Choroid plexus epithelial cell (primary cell): ENCODE results near the gene EPOP.
"Not testable (repeated sequence)": the region's sequence is repeated elsewhere in the genome, so short reads cannot be mapped to it uniquely, and the experiment has no call there.

ENCODE experiments used
- DNase-seq: peaks from one replicate; pipeline ENCODE4 v3.0.0-alpha.2; 2010; ENCODE audit warnings: low read depth
- H3K4me3 ChIP-seq: 2 replicates; pipeline ENCODE4 v1.5.1; 2011; ENCODE audit warnings: low read depth, mild to moderate bottlenecking, control low read depth, low read length, moderate library complexity
- CTCF ChIP-seq: conservative IDR thresholded peaks from 2 replicates; pipeline ENCODE4 v1.5.1; 2011; ENCODE audit warnings: low read depth, mild to moderate bottlenecking, control low read depth, inconsistent platforms, low read length, moderate library complexity

Gene EPOP

GRCh38 chr17:38656959-38657823 lies 17.6 kb downstream of the EPOP start:
- no peak overlapping the region for H3K4me3 ChIP-seq
- no peak for TF ChIP-seq CTCF
- no peak for DNase-seq

GRCh38 chr17:38654411-38655398 lies 20.1 kb downstream of the EPOP start:
- DNase-seq = no peak
- H3K4me3 ChIP-seq = no peak overlapping the region
- TF ChIP-seq CTCF = no peak

DNA sequence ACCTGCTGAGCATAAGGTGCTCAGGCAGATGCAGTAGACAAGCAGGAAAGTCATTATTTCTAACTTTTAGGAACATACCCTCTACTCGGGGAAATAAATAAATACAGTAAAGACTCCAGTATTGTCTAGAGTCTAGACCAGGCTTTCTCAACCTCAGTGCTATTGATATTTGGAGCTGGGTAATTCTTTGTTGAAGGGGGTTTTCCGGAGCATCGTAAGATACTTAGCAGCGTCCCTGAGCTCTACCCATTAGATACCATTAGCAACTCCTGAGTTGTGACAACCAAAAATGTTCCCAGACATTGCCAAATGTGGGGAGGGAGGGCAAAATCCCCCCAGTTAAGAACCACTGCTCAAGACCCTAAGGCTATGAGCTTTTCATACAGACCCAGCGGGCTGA lies 21.1 kb downstream of the EPOP start:
- TF ChIP-seq CTCF = no peak
- DNase-seq = no peak
- H3K4me3 ChIP-seq = no peak overlapping the region

DNA sequence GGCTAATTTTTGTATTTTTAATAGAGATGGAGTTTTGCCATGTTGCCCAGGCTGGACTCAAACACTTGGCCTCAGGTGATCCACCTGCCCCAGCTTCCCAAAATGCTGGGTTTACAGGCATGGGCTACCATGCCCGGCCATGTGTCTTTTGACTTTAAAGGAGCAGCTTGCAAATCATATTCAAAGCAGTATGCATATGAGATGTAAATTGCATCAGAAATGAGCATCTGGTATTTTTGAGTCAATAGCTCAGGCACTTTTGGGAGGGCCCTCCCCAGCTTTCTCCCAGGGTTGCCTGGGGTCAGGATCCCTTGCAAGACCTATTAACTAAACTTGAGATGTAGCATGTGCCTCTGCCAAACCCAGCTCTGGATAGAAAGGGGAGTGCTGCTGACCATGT lies 21.5 kb downstream of the EPOP start:
- H3K4me3 ChIP-seq = no peak overlapping the region
- TF ChIP-seq CTCF = no peak
- no peak for DNase-seq

DNA sequence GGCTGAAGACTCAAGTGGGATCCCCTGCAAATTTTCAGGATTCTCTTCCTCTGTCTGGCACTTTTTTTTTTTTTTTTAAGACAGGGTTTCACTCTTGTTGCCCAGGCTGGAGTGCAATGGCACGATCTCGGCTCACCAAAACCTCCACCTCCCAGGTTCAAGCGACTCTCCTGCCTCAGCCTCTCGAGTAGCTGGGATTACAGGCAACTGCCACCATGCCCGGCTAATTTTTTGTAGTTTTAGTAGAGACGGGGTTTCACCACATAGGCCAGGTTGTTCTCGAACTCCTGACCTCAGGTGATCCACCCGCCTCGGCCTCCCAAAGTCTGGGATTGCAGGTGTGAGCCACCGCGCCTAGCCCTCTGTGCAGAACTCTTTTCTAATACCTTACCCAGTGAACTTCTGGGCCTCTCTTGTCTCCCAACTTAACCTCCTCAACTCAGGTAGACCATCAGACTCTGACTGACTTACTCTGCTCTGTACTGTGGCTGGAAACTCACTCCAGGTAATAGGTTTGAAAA lies 24.0 kb downstream of the EPOP start:
- H3K4me3 ChIP-seq, DNase-seq: not testable (repeated sequence)

GRCh38 chr17:38637951-38638350 lies 36.8 kb downstream of the EPOP start:
- no peak overlapping the region for H3K4me3 ChIP-seq
- DNase-seq = no peak
- no peak for TF ChIP-seq CTCF

DNA sequence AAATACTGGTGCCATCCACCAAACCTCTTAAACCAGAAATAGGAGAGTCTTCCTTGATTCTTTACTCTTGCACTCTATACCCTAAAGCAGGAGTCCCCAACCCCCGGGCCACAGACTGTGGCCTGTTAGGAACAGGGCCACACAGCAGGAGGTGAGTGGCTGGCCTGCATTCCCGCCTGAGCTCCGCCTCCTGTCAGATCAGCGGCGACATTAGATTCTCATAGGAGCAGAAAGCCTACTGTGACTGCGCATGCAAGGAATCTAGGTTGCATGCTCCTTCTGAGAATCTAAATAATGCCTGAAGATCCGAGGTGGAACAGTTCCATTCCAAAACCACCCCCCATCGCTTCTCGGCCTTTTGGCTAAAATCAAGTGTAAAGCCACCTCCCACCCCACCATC lies 38.7 kb downstream of the EPOP start:
- TF ChIP-seq CTCF = no peak
- no peak for DNase-seq
- H3K4me3 ChIP-seq = no peak overlapping the region
